Sciatic nerve (tissue), 2 donors: ENCODE results near the gene SENP1. TPM values are rescaled to one million over a fixed set of nuclear protein-coding genes. Genes with fewer than 3 reads are reported as not detected.
"Not testable (repeated sequence)": the region's sequence is repeated elsewhere in the genome, so short reads cannot be mapped to it uniquely, and the experiment has no call there.

ENCODE experiments used
- ATAC-seq: fragments of 200-7000 bp; cut with Tn5 transposase; one replicate; pipeline ENCODE4 v1.9.1; 2020; ENCODE audit warnings: mild to moderate bottlenecking, moderate library complexity
- DNase-seq: peaks from one replicate; pipeline ENCODE4 v3.0.0-alpha.2; 2020; ENCODE audit warnings: low spot score
- intact Hi-C: fragments of 100-400 bp; cut with DNase I; formaldehyde crosslinking; loops from one replicate; pipeline ENCODE4 v1.14.2; 2022
- total RNA-seq: library from RNA; stranded (reverse); fragmentation: NEBNext Ultra II Directional; extraction: Animal tissue kit (Norgen Biotek cat#: 25700); gene quantifications from one replicate; pipeline ENCODE4 v1.2.1, GENCODE V29; 2021
- donor health status: DM: no; HTN: no; CAD: no.
- donor health status: DM: no; HTN: no; CAD: no.

The SENP1 gene
- 23.8 TPM for total RNA-seq

GRCh38 chr12:48105867-48106680 is at the start of gene SENP1:
Gene SENP1 (minus strand): TSS chr12:48106079. CDS start chr12:48101472, 4,607 bp downstream.
- intact Hi-C loops, result no loop called here
- DNase-seq (peak; percentile 93), ATAC-seq (peak; percentile 98)

- intact Hi-C loops, result no loop called here
- no peak for DNase-seq
- no peak for ATAC-seq
Observed at GRCh38 chr12:48151103-48151771, 45.4 kb upstream of the SENP1 start.

- intact Hi-C loops, result no loop called here
- DNase-seq (no peak), ATAC-seq (no peak)
Observed at GRCh38 chr12:48145981-48146380, 40.1 kb upstream of the SENP1 start.

GRCh38 chr12:48143898-48144297 is 38.0 kb upstream of the SENP1 start:
- ATAC-seq (no peak), DNase-seq (no peak)
- intact Hi-C loops, result no loop called here

- DNase-seq (no peak), ATAC-seq (no peak)
- intact Hi-C loops, result no loop called here
Observed at GRCh38 chr12:48142818-48143674, 37.2 kb upstream of the SENP1 start.

GRCh38 chr12:48135027-48135426 is 29.1 kb upstream of the SENP1 start:
- intact Hi-C loops, result no loop called here
- DNase-seq (no peak), ATAC-seq (no peak)

GRCh38 chr12:48132826-48133225 is 26.9 kb upstream of the SENP1 start:
- intact Hi-C loops, result no loop called here
- no peak for ATAC-seq
- DNase-seq, result no peak

GRCh38 chr12:48131517-48131916 is 25.6 kb upstream of the SENP1 start:
- no peak for ATAC-seq
- no peak for DNase-seq
- intact Hi-C loops, result no loop called here

GRCh38 chr12:48129376-48129775 is 23.5 kb upstream of the SENP1 start:
- ATAC-seq, result no peak
- intact Hi-C loops, result no loop called here
- no peak for DNase-seq

- DNase-seq (no peak), ATAC-seq (no peak)
- intact Hi-C loops, result no loop called here
Observed at GRCh38 chr12:48128800-48129199, 22.9 kb upstream of the SENP1 start.

- DNase-seq (no peak), ATAC-seq (no peak)
- intact Hi-C loops, result no loop called here
Observed at GRCh38 chr12:48126953-48127630, 21.2 kb upstream of the SENP1 start.

GRCh38 chr12:48125985-48126384 is 20.1 kb upstream of the SENP1 start:
- intact Hi-C loops, result no loop called here
- ATAC-seq, result no peak
- no peak for DNase-seq

- ATAC-seq, DNase-seq, intact Hi-C loops: not testable (repeated sequence)
Observed at GRCh38 chr12:48125542-48125941, 19.7 kb upstream of the SENP1 start.

- DNase-seq (no peak), ATAC-seq (no peak)
- intact Hi-C loops, result no loop called here
Observed at GRCh38 chr12:48123169-48123568, 17.3 kb upstream of the SENP1 start.

- intact Hi-C loops, result no loop called here
- DNase-seq, result no peak
- no peak for ATAC-seq
Observed at GRCh38 chr12:48122065-48122834, 16.4 kb upstream of the SENP1 start.

- no peak for DNase-seq
- ATAC-seq, result no peak
- intact Hi-C loops, result no loop called here
Observed at GRCh38 chr12:48121522-48121921, 15.6 kb upstream of the SENP1 start.

- ATAC-seq (peak; percentile 35), DNase-seq (no peak)
- intact Hi-C loops, result no loop called here
Observed at GRCh38 chr12:48119834-48120195, 13.9 kb upstream of the SENP1 start.

GRCh38 chr12:48119078-48119833 is 13.4 kb upstream of the SENP1 start, which contains the start of gene PFKM:
Gene PFKM (plus strand): TSS chr12:48119364. CDS start chr12:48122775, 3,411 bp downstream.
- DNase-seq, result peak; percentile 87
- intact Hi-C loops, result no loop called here
- ATAC-seq, result peak; percentile 100
